ENCODE results near the gene NCS1.
A peak's percentile ranks its signal among the peaks of the same experiment; 100 is the strongest.

Gene NCS1

GRCh38 chr9:130172161-130172857 is at the start of gene NCS1:
Gene NCS1, plus strand, starts transcription at chr9:130172404. Its CDS starts 260 bp downstream, at chr9:130172664.
- H3K27me3 Mint-ChIP-seq (ENCODE audit: low read depth): peaks cover 38% of the 10 kb centered on the region
- no peaks in the 10 kb centered on the region for H3K4me1 Mint-ChIP-seq (ENCODE audit: low read depth)
- no peaks in the 10 kb centered on the region for H3K9me3 Mint-ChIP-seq
- H3K36me3 Mint-ChIP-seq (ENCODE audit: low read depth): peaks cover 3% of the 10 kb centered on the region
- DNase-seq (ENCODE audit: low spot score): peak; percentile 41
- peak within 1 kb of the TSS; percentile 63 for H3K4me3 Mint-ChIP-seq
- H3K27ac Mint-ChIP-seq: no peak within 1 kb of the TSS

- H3K27ac Mint-ChIP-seq: no peak overlapping the region
- no peak for DNase-seq (ENCODE audit: low spot score)
- H3K36me3 Mint-ChIP-seq (ENCODE audit: low read depth): peaks cover 19% of the 10 kb centered on the region
- H3K4me1 Mint-ChIP-seq (ENCODE audit: low read depth): peaks cover 10% of the 10 kb centered on the region
- no peaks in the 10 kb centered on the region for H3K9me3 Mint-ChIP-seq
- no peak overlapping the region for H3K4me3 Mint-ChIP-seq
- H3K27me3 Mint-ChIP-seq (ENCODE audit: low read depth): no peaks in the 10 kb centered on the region
Observed at GRCh38 chr9:130122456-130122855, 49.7 kb upstream of the NCS1 start.

- peak overlapping the region; percentile 31 for H3K27ac Mint-ChIP-seq
- peaks cover 26% of the 10 kb centered on the region for H3K4me1 Mint-ChIP-seq (ENCODE audit: low read depth)
- no peak overlapping the region for H3K4me3 Mint-ChIP-seq
- H3K36me3 Mint-ChIP-seq (ENCODE audit: low read depth): peaks cover 29% of the 10 kb centered on the region
- no peaks in the 10 kb centered on the region for H3K27me3 Mint-ChIP-seq (ENCODE audit: low read depth)
- no peaks in the 10 kb centered on the region for H3K9me3 Mint-ChIP-seq
- no peak for DNase-seq (ENCODE audit: low spot score)
Observed at GRCh38 chr9:130124085-130124860, 47.9 kb upstream of the NCS1 start.

GRCh38 chr9:130126721-130127433 is 45.3 kb upstream of the NCS1 start:
- no peak for DNase-seq (ENCODE audit: low spot score)
- peak overlapping the region; percentile 99 for H3K27ac Mint-ChIP-seq
- H3K9me3 Mint-ChIP-seq: no peaks in the 10 kb centered on the region
- H3K27me3 Mint-ChIP-seq (ENCODE audit: low read depth): no peaks in the 10 kb centered on the region
- H3K4me1 Mint-ChIP-seq (ENCODE audit: low read depth): peaks cover 42% of the 10 kb centered on the region
- H3K4me3 Mint-ChIP-seq: peak overlapping the region; percentile 2
- peaks cover 43% of the 10 kb centered on the region for H3K36me3 Mint-ChIP-seq (ENCODE audit: low read depth)

- no peaks in the 10 kb centered on the region for H3K27me3 Mint-ChIP-seq (ENCODE audit: low read depth)
- peaks cover 42% of the 10 kb centered on the region for H3K4me1 Mint-ChIP-seq (ENCODE audit: low read depth)
- peak overlapping the region; percentile 88 for H3K4me3 Mint-ChIP-seq
- peaks cover 41% of the 10 kb centered on the region for H3K36me3 Mint-ChIP-seq (ENCODE audit: low read depth)
- DNase-seq (ENCODE audit: low spot score): peak; percentile 79
- H3K27ac Mint-ChIP-seq: peak overlapping the region; percentile 99
- H3K9me3 Mint-ChIP-seq: no peaks in the 10 kb centered on the region
Observed at GRCh38 chr9:130128251-130128650, 44.0 kb upstream of the NCS1 start.

GRCh38 chr9:130128733-130129431 is 43.3 kb upstream of the NCS1 start:
- peaks cover 42% of the 10 kb centered on the region for H3K4me1 Mint-ChIP-seq (ENCODE audit: low read depth)
- H3K27me3 Mint-ChIP-seq (ENCODE audit: low read depth): no peaks in the 10 kb centered on the region
- peaks cover 41% of the 10 kb centered on the region for H3K36me3 Mint-ChIP-seq (ENCODE audit: low read depth)
- no peaks in the 10 kb centered on the region for H3K9me3 Mint-ChIP-seq
- peak; percentile 66 for DNase-seq (ENCODE audit: low spot score)
- H3K27ac Mint-ChIP-seq: peak overlapping the region; percentile 99
- peak overlapping the region; percentile 88 for H3K4me3 Mint-ChIP-seq

GRCh38 chr9:130129432-130130061 is 42.7 kb upstream of the NCS1 start:
- Mint-ChIP-seq H3K4me3 (peak overlapping the region; percentile 88), H3K27ac (peak overlapping the region; percentile 99), H3K27me3 (ENCODE audit: low read depth) (no peaks in the 10 kb centered on the region), H3K9me3 (no peaks in the 10 kb centered on the region), H3K4me1 (ENCODE audit: low read depth) (peaks cover 42% of the 10 kb centered on the region), H3K36me3 (ENCODE audit: low read depth) (peaks cover 41% of the 10 kb centered on the region)
- no peak for DNase-seq (ENCODE audit: low spot score)

GRCh38 chr9:130132746-130133145 is 39.5 kb upstream of the NCS1 start:
- Mint-ChIP-seq H3K4me3 (no peak overlapping the region), H3K4me1 (ENCODE audit: low read depth) (peaks cover 38% of the 10 kb centered on the region)

GRCh38 chr9:130137081-130137640 is 35.0 kb upstream of the NCS1 start:
- Mint-ChIP-seq H3K4me3 (no peak overlapping the region), H3K27me3 (ENCODE audit: low read depth) (no peaks in the 10 kb centered on the region), H3K9me3 (no peaks in the 10 kb centered on the region), H3K27ac (no peak overlapping the region), H3K4me1 (ENCODE audit: low read depth) (peaks cover 26% of the 10 kb centered on the region), H3K36me3 (ENCODE audit: low read depth) (peaks cover 39% of the 10 kb centered on the region)
- no peak for DNase-seq (ENCODE audit: low spot score)

More at GRCh38 chr9:130132746-130133145, 39.5 kb upstream of the NCS1 start:
- Mint-ChIP-seq H3K27me3 (ENCODE audit: low read depth) (no peaks in the 10 kb centered on the region), H3K36me3 (ENCODE audit: low read depth) (peaks cover 53% of the 10 kb centered on the region), H3K9me3 (no peaks in the 10 kb centered on the region), H3K27ac (no peak overlapping the region)
- DNase-seq (ENCODE audit: low spot score): no peak

- H3K4me1 Mint-ChIP-seq (ENCODE audit: low read depth): peaks cover 26% of the 10 kb centered on the region
- H3K4me3 Mint-ChIP-seq: no peak overlapping the region
- H3K36me3 Mint-ChIP-seq (ENCODE audit: low read depth): peaks cover 39% of the 10 kb centered on the region
- H3K27me3 Mint-ChIP-seq (ENCODE audit: low read depth): no peaks in the 10 kb centered on the region
- H3K27ac Mint-ChIP-seq: no peak overlapping the region
- H3K9me3 Mint-ChIP-seq: no peaks in the 10 kb centered on the region
- DNase-seq (ENCODE audit: low spot score): no peak
Observed at GRCh38 chr9:130137641-130138081, 34.5 kb upstream of the NCS1 start.

- no peak overlapping the region for H3K4me3 Mint-ChIP-seq
- no peaks in the 10 kb centered on the region for H3K27me3 Mint-ChIP-seq (ENCODE audit: low read depth)
- H3K4me1 Mint-ChIP-seq (ENCODE audit: low read depth): peaks cover 26% of the 10 kb centered on the region
- H3K36me3 Mint-ChIP-seq (ENCODE audit: low read depth): peaks cover 37% of the 10 kb centered on the region
- DNase-seq (ENCODE audit: low spot score): peak; percentile 10
- H3K27ac Mint-ChIP-seq: peak overlapping the region; percentile 31
- no peaks in the 10 kb centered on the region for H3K9me3 Mint-ChIP-seq
Observed at GRCh38 chr9:130138171-130138653, 34.0 kb upstream of the NCS1 start.

GRCh38 chr9:130138791-130139190 is 33.4 kb upstream of the NCS1 start:
- Mint-ChIP-seq H3K36me3 (ENCODE audit: low read depth) (peaks cover 37% of the 10 kb centered on the region), H3K27me3 (ENCODE audit: low read depth) (peaks cover 4% of the 10 kb centered on the region), H3K4me1 (ENCODE audit: low read depth) (peaks cover 28% of the 10 kb centered on the region), H3K9me3 (no peaks in the 10 kb centered on the region), H3K27ac (peak overlapping the region; percentile 31), H3K4me3 (no peak overlapping the region)
- DNase-seq (ENCODE audit: low spot score): no peak

- Mint-ChIP-seq H3K27me3 (ENCODE audit: low read depth) (peaks cover 8% of the 10 kb centered on the region), H3K36me3 (ENCODE audit: low read depth) (peaks cover 37% of the 10 kb centered on the region), H3K4me1 (ENCODE audit: low read depth) (peaks cover 31% of the 10 kb centered on the region), H3K9me3 (no peaks in the 10 kb centered on the region), H3K4me3 (no peak overlapping the region), H3K27ac (peak overlapping the region; percentile 36)
- DNase-seq (ENCODE audit: low spot score): no peak
Observed at GRCh38 chr9:130139251-130139650, 33.0 kb upstream of the NCS1 start.

Data from T-helper 2 cell treated with Interferon-gamma antibody and Interleukin-4, amounts not matched to agents 5 μg/mL and 100 μg/mL, for 36 hours (primary cell).